ENCODE results near the gene TAS2R43.
"Not testable (repeated sequence)": the region's sequence is repeated elsewhere in the genome, so short reads cannot be mapped to it uniquely, and the experiment has no call there.

The TAS2R43 gene

DNA sequence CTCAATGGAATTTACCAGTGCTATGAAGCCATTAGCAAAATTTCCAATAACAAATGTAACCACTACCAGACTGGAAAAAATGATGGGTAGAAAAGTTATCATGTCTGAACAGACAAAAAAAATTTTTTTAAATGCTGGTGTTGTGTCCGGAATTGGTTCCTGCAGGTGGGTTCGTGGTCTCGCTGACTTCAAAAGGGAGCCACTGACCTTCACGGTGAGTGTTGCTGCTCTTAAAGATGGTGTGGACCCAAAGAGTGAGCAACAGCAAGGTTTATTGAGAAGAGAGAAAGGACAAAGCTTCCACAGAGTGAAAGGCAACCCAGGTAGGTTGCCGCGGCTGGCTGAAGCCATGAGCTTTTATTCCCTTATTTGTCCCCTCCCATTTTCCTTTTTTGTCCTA is at the start of gene TAS2R43:
TAS2R43 (minus strand) TSS at position 186 of the 400 bp plus-strand sequence; CDS start at position 102, 84 bp downstream.
- in situ Hi-C loops (cut with MboI; ENCODE audit: low sequenced_read_pairs), result no loop called here

DNA sequence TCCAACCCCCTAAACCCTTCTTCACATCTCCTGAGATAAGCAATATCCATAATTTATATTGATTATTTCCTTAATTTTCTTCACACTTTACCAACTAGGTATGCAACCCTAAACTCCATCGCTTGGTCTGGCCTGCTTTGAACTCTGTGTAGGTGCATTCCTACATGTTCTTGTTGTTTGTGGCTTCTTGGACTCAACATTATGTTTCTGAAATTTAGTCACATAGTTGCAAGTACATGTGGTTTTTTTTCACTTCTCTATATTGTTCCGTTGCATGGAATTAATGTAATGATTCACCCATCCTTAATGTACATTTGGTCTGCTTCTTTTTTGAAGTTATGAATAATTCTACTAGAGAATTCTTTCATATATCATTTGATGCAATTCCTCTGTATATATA is 44.0 kb upstream of the TAS2R43 start:
- in situ Hi-C loops (cut with MboI; ENCODE audit: low sequenced_read_pairs), result no loop called here

DNA sequence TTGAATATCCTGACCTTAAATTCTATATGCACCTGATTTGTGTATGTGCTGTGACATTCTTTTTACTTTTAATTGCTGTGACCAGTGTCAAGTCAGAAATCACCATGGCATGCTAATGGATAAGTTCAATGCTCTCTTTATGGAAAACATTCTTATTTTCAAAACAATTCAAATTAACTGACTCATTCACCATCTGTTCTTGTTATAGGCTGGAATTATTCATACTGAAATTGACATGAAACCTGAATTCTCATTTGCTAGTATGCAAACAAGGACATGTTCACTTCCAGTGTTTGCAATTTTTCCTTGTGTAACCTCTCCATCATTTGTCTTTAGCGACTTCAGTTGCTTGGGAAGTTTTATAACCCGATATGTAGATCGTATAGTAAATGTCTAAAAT is 42.2 kb upstream of the TAS2R43 start, which contains the start of gene TAS2R30:
TAS2R30 (minus strand) TSS at position 340 of the 400 bp plus-strand sequence. CDS start 400 bp downstream, outside the sequence.
- in situ Hi-C loops (cut with MboI; ENCODE audit: low sequenced_read_pairs), result no loop called here

GRCh38 chr12:11133816-11134215 is 41.7 kb upstream of the TAS2R43 start:
- in situ Hi-C loops (cut with MboI; ENCODE audit: low sequenced_read_pairs), result no loop called here

GRCh38 chr12:11133162-11133561 is 41.0 kb upstream of the TAS2R43 start:
- in situ Hi-C loops (cut with MboI; ENCODE audit: low sequenced_read_pairs), result no loop called here

DNA sequence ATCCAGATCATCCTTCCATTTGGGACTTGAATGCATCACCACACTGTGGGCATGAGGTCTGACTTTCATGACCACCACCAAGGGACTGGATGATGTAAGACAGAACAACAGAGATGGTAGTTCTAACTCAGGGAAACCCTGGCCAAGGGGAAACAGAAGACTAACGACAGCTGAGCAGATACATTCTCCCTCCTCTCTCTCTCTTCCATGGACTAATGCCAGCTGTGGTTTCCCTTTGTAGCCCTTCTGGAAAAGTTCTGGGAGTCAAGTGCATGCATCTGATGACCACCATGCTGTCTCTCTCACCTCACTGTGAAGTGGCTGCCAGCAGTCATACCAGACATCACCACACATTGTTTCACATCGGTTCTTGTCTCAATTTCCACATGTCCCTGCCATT is 38.9 kb upstream of the TAS2R43 start:
- in situ Hi-C loops (cut with MboI; ENCODE audit: low sequenced_read_pairs), result no loop called here

DNA sequence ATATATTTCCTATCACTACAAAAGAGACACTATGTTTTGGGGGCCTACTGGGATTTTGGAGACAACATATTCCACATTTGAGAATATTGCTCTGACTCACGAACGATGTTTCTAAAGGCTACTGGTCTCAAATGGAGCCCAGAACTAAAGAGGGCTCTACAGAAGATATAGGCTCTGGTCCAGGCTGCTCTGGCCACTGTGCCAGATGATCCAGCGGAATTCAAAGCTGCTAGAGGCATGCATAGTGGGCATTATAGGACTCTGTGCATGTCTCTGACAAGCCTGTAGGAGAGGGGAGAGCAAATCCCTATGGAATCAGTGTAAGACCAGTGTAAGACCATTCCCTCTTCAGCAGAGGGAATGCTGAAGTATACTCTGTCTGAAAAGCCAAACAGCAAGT is 38.3 kb upstream of the TAS2R43 start:
- in situ Hi-C loops (cut with MboI; ENCODE audit: low sequenced_read_pairs), result no loop called here

- in situ Hi-C loops (cut with MboI; ENCODE audit: low sequenced_read_pairs), result not testable (repeated sequence)
Observed at GRCh38 chr12:11114130-11114529, 22.0 kb upstream of the TAS2R43 start.

DNA sequence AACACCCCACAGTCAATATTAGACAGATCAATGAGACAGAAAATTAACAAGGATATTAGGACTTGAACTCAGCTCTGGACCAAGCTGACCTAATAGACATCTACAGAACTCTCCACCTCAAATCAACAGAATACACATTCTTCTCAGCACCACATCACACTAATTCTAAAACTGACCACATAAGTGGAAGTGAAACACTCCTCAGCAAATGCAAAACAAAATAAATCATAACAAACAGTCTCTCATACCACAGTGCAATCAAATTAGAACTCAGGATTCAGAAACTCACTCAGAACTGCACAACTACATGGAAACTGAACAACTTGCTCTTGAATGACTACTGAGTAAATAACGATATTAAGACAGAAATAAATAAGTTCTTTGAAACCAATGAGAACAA is 19.1 kb upstream of the TAS2R43 start:
- in situ Hi-C loops (cut with MboI; ENCODE audit: low sequenced_read_pairs), result not testable (repeated sequence)

GRCh38 chr12:11108862-11109261 is 16.7 kb upstream of the TAS2R43 start:
- in situ Hi-C loops (cut with MboI; ENCODE audit: low sequenced_read_pairs), result no loop called here

GRCh38 chr12:11107719-11108118 is 15.6 kb upstream of the TAS2R43 start:
- in situ Hi-C loops (cut with MboI; ENCODE audit: low sequenced_read_pairs), result no loop called here

- in situ Hi-C loops (cut with MboI; ENCODE audit: low sequenced_read_pairs), result no loop called here
Observed at GRCh38 chr12:11106288-11106687, 14.2 kb upstream of the TAS2R43 start.

- in situ Hi-C loops (cut with MboI; ENCODE audit: low sequenced_read_pairs), result no loop called here
Observed at GRCh38 chr12:11105546-11105945, 13.4 kb upstream of the TAS2R43 start.

GRCh38 chr12:11094910-11095309 is 2.8 kb upstream of the TAS2R43 start:
- in situ Hi-C loops (cut with MboI; ENCODE audit: low sequenced_read_pairs), result not testable (repeated sequence)

GRCh38 chr12:11089246-11089645 is 2.9 kb downstream of the TAS2R43 start:
- in situ Hi-C loops (cut with MboI; ENCODE audit: low sequenced_read_pairs), result no loop called here

DNA sequence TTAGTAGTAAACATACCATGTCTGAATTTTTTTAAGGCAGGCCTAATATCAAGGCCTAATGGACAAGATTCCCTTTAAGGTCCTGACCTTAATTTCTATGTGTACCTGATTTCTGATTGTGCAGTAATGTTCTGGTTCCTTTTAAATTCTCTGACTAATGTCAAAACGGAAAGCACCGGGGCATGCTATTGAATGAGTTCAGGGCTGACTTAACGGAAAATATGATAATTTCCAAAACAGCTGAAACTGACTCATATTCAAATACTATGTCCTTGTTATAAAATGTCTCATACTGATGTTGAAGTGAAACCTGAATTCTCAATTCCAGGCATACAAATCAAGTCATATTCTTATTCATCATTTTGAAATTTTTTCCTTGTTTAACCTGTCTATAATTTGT is 6.7 kb downstream of the TAS2R43 start:
- in situ Hi-C loops (cut with MboI; ENCODE audit: low sequenced_read_pairs), result no loop called here

DNA sequence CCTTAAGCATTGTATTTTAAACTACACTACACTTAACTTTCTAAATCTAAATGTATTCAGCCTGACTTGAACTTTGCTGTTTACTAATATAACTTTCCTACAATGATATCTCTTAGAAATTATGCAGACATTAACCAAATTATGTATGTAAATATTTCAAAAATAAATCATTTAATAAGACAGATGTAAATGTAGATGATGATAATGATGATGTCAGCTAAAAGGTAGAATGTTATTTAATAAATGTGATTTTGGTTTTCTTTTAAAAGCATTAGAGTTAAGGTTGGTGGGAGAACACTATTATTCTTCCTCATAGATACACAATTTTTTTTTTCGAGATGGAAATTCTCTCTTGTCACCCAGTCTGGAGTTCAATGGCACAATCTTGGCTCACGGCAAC is 10.1 kb downstream of the TAS2R43 start:
- in situ Hi-C loops (cut with MboI; ENCODE audit: low sequenced_read_pairs), result no loop called here

- in situ Hi-C loops (cut with MboI; ENCODE audit: low sequenced_read_pairs), result no loop called here
Observed at GRCh38 chr12:11078246-11078645, 13.9 kb downstream of the TAS2R43 start.

- in situ Hi-C loops (cut with MboI; ENCODE audit: low sequenced_read_pairs), result no loop called here
Observed at GRCh38 chr12:11075642-11076041, 16.5 kb downstream of the TAS2R43 start.

DNA sequence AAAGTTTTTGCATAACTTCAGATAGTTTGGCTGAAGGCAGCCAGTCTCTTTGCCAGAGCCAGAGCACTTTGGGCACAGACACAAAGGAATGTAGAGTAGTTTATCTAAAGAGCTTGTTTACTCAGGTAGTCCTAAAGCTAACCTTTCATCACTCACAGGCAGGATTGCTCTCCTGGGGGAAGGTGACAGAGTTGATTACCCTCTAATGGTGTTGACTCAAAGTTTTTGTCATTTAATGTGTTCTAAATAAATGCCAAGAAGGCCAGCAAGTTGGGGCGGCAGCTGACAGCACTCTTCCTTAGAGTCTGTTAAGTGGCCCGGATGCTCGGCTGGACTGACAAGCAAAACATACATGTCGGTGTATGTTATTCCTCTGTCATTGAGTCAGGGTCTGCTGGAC is 20.7 kb downstream of the TAS2R43 start:
- in situ Hi-C loops (cut with MboI; ENCODE audit: low sequenced_read_pairs), result loop anchor here (5.0 kb wide), 1 partner anchor 54 kb away; no protein-coding TSS in a partner anchor

DNA sequence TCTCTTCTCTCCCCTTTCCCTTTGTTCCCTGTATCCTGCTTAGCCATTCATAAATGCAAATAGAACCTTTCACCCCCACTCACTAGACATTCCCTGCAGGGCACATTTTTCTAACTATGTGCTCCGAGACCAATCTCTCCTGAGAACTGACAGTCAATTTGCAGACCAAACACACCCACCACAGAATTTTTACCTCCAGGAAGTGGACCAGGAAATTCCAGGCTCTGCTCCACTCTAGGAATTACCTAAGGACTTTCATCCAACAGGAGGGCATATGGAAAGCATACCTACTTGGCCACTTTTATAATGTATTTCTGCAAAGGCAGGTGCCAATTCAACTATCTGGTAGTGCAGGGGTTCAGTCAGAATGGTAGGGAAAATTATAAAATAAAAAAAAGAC is 21.1 kb downstream of the TAS2R43 start:
- in situ Hi-C loops (cut with MboI; ENCODE audit: low sequenced_read_pairs), result loop anchor here (5.0 kb wide), 1 partner anchor 54 kb away; no protein-coding TSS in a partner anchor

- in situ Hi-C loops (cut with MboI; ENCODE audit: low sequenced_read_pairs), result loop anchor here (5.0 kb wide), 1 partner anchor 53 kb away; no protein-coding TSS in a partner anchor
Observed at GRCh38 chr12:11069854-11070365, 22.2 kb downstream of the TAS2R43 start.

GRCh38 chr12:11067514-11067913 is 24.6 kb downstream of the TAS2R43 start:
- in situ Hi-C loops (cut with MboI; ENCODE audit: low sequenced_read_pairs), result no loop called here
